Activated T-cell treated with anti-CD3 and anti-CD28 coated beads, Interleukin-2, amount 50 U/mL, for 4 hours (primary cell): Measurements from ENCODE around the gene CMTM7. TPM values are rescaled to one million over a fixed set of nuclear protein-coding genes. Genes with fewer than 3 reads are reported as not detected.
A peak's percentile ranks its signal among the peaks of the same experiment; 100 is the strongest.

Source experiments
- ATAC-seq, 2 donors: fragments of 200-7000 bp; cut with Tn5 transposase; one replicate each; pipeline ENCODE4 v1.10.0; 2021
- DNase-seq: peaks from one replicate; pipeline ENCODE4 v3.0.0-alpha.2; 2020
- H3K27me3 Mint-ChIP-seq: one replicate; pipeline ENCODE4 v1.8.0; 2021; ENCODE audit warnings: low read depth, mixed read lengths
- H3K36me3 Mint-ChIP-seq: one replicate; pipeline ENCODE4 v1.8.0; 2022; ENCODE audit warnings: mixed read lengths; ENCODE audit not compliant: insufficient read depth
- H3K4me1 Mint-ChIP-seq: one replicate; pipeline ENCODE4 v1.8.0; 2021; ENCODE audit warnings: low read depth, mixed read lengths
- H3K4me3 Mint-ChIP-seq: one replicate; pipeline ENCODE4 v1.8.0; 2021; ENCODE audit warnings: mild to moderate bottlenecking, moderate library complexity, mixed read lengths
- H3K9me3 Mint-ChIP-seq: one replicate; pipeline ENCODE4 v1.8.0; 2021; ENCODE audit warnings: mixed read lengths
- total RNA-seq, 3 donors: library from RNA; stranded (reverse); gene quantifications; one replicate each; pipeline ENCODE4 v1.2.1, GENCODE V29; 2021

CMTM7 gene
- total RNA-seq, 3 donors from 2014 or later = 19.1 to 23.2 (median 21.3) TPM

DNA sequence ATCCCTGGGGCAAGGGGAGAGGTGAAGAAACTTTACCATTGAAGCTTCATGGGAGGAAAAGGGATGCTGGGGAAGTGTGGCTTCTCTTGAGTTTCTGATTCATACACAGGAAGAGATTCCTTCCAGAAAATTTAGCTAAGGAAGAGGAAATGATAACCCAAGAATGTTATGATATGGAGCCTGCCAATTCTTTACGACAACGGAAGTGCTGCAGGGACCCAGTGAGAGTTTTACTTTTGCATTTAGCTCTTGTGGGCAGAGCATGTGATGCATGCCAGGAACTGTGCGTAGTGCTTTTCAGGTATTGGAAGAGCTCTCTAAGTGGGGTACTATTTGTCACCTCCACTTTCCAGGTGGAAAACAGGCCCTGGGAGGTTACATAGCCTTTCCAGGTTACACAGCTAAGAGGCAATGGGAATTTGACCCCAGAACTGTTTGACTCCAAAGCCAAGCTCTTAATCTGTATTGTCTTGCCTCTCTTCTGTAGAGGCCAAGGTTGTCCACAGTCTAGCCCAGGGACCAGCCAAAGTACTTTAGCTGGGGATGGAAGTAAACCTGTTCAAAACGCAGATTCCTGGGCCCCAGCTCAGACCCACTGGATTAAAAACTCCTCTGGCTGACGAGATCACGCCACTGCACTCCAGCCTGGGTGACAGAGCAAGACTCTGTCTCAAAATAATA lies 23.0 kb downstream of the CMTM7 start:
- Mint-ChIP-seq H3K4me1 (peaks cover 76% of the 10 kb centered on the region), H3K36me3 (peaks cover 9% of the 10 kb centered on the region), H3K9me3 (no peaks in the 10 kb centered on the region), H3K27me3 (no peaks in the 10 kb centered on the region), H3K4me3 (peak overlapping the region; percentile 48)
- ATAC-seq (peak; percentile 83 to 84), DNase-seq (no peak)

DNA sequence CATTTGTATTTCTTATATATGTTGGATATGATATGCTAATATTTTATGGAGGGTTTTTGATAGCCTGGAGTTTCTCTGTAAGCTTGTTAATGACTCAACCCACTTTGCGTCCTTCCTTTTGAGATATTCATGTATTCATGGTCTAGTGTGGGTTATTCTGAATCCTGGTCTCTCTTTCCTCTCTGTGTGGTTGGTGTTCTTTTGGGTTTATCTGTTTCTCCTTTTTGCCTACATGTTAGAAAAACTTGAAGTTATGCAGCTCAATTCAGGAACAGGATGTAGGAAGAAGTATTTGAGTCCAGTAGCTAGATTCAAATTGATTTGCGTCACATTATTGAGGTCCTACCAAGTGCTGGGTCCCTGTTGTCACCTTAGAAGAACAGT lies 28.1 kb downstream of the CMTM7 start:
- Mint-ChIP-seq H3K9me3 (no peaks in the 10 kb centered on the region), H3K4me1 (peaks cover 96% of the 10 kb centered on the region), H3K4me3 (peak overlapping the region; percentile 61), H3K27me3 (no peaks in the 10 kb centered on the region), H3K36me3 (peaks cover 2% of the 10 kb centered on the region)
- no peak for DNase-seq
- ATAC-seq = peak in 1 of 2 donors; percentile 20

DNA sequence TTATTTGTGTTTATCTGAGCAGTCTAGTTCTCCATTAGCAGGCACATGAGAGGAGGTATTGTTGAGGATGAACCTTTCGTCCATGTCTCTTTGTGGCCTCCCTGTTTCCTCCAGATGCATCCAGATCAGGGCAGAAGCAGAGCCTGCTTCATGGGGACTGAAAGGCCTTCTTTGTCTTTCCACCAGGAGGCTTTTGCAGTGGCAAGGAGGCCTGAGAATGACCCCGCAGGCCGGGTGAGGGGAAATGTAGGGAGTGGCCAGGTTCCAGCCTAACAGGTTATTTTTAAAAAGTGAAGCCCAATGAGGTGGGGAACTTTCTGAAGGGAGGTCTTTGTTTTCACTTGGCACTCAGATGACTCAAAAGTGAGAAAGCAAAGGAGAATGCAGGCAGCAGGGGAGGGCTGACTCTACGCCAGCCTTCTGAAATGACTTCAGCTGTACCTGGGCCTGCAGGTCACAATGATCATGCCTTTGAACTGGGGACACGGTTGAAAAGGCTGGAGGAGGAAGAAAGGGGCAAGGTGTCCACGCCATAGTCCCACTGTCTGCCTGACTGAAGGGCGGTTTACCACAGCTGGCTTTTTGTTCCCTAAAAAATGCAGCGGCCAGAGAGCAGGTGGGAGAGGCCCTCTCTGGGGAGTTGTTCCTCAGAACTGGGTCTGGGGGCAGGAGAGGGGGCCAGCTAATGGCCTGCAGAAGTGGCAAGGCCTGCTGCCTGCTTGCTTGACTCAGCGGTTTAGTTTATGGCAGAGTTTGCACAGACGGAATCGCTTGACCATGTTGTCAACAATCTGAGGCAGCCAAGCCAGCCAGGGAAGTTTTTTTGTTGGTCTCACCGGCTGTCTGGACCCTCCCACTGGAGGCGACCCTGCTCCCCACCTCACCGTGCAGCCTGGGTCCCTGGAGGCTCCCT lies 28.7 kb downstream of the CMTM7 start:
- peaks cover 2% of the 10 kb centered on the region for H3K36me3 Mint-ChIP-seq
- no peak for DNase-seq
- H3K4me3 Mint-ChIP-seq = peak overlapping the region; percentile 63
- peak; percentile 85 to 90 for ATAC-seq
- H3K27me3 Mint-ChIP-seq = no peaks in the 10 kb centered on the region
- H3K9me3 Mint-ChIP-seq = no peaks in the 10 kb centered on the region
- H3K4me1 Mint-ChIP-seq = peaks cover 96% of the 10 kb centered on the region

DNA sequence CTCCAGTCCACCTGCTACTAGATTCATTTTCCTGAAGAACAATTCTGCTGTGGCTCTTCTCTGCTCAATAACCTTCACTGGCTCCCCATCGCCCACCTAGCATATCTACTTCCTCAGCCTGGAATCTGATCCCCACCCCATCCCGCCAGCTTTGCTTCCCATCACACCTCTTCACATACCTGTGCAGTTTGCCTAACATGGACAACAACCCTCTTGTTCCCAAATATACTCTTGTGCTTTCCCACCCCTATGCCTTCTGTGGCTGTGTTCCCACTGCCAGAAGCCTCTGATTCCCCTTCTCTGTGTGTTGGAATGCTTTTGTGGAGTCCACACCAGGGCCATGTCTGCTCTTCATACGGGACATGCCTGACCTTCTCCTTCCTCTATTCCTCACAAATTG lies 29.5 kb downstream of the CMTM7 start:
- no peaks in the 10 kb centered on the region for H3K9me3 Mint-ChIP-seq
- no peak for ATAC-seq
- H3K4me3 Mint-ChIP-seq = peak overlapping the region; percentile 63

DNA sequence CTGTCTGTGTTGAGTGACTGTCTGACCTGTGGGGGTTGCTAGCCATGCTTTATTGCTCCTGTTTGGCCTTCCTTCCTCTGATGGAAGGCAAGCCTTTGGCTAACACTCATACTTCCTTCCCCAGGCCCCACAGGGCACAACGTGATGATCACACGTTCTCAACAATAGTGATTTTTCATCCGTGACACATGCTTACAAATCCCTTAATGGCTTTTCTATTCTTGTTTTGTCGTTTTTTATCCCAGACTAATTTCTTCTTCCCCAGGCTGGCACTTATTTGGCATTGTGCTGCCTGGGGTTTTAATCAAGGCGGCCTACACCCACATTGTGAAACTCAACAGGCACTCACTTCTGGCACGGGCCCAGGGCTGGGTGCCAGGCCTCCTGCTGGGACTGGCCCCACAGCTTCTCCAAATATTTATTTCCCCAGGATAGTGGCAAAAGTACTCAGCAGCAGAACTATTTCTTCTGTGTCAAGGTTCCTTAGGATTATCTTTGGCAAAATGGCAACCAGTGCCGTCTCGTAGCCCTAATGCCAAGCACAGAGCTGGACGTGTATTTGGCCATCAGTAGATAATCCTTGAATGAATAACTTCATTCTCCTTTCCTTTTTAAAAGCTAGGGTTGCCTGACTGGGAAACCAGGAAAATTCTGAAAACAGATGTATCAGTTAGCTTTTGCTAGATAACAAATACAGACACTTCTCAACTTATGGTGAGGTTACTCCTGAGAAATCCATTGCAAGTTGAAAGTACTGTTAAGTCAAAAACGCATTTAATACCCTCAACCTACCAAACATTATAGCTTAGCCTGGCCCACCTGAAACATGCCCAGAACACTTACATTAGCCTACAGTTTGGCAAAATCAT lies 30.6 kb downstream of the CMTM7 start:
- no peak for ATAC-seq
- DNase-seq = no peak
- Mint-ChIP-seq H3K9me3 (no peaks in the 10 kb centered on the region), H3K36me3 (peaks cover 2% of the 10 kb centered on the region), H3K4me1 (peaks cover 92% of the 10 kb centered on the region), H3K4me3 (no peak overlapping the region), H3K27me3 (no peaks in the 10 kb centered on the region)

More for the DNA sequence above, 29.5 kb downstream of the CMTM7 start:
- peaks cover 2% of the 10 kb centered on the region for H3K36me3 Mint-ChIP-seq
- no peaks in the 10 kb centered on the region for H3K27me3 Mint-ChIP-seq
- H3K4me1 Mint-ChIP-seq = peaks cover 93% of the 10 kb centered on the region
- no peak for DNase-seq

DNA sequence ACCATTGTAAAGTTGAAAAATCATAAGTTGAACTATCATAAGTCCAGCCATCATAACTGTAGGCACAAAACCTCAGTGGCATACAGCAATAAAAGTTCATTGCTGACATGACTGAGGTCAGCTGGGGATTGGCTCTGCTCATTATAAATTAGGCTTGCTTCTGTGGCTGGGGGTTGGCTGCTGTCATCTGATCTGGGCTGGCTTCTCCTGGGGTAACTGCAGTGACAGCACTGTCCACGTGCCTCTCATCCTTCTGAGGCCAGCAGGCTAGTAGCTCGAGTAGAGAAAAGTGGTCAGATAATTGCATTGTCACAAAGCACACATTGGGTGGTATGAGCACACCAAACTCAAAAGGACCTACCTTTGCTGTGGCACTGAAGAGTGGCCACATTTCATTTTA lies 31.3 kb downstream of the CMTM7 start:
- no peak for DNase-seq
- Mint-ChIP-seq H3K36me3 (peaks cover 2% of the 10 kb centered on the region), H3K27me3 (no peaks in the 10 kb centered on the region), H3K4me3 (no peak overlapping the region), H3K9me3 (no peaks in the 10 kb centered on the region), H3K4me1 (peaks cover 93% of the 10 kb centered on the region)
- ATAC-seq = no peak

DNA sequence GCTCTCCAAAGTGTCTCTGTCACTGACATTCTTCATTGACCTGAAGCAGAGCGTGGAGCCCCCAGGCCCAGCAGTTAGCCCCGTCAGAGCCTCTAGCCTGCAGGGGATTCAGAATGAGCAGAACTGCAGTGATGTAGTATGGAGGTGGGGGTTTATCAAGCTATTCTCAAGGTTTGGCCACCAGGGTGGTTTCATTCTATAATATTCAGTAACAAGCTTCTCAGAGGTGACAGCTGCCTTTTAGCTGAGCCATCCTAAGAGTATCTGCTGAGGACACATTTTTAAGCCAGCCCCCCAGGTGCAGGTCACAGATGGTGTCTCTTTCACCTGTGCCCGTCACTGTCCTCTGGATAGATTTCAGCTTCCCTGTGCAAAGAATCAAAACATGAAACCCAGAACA lies 31.9 kb downstream of the CMTM7 start:
- DNase-seq (no peak), ATAC-seq (no peak)
- H3K27me3 Mint-ChIP-seq = no peaks in the 10 kb centered on the region
- H3K36me3 Mint-ChIP-seq = peaks cover 2% of the 10 kb centered on the region
- peaks cover 93% of the 10 kb centered on the region for H3K4me1 Mint-ChIP-seq
- H3K4me3 Mint-ChIP-seq = peak overlapping the region; percentile 42
- no peaks in the 10 kb centered on the region for H3K9me3 Mint-ChIP-seq

DNA sequence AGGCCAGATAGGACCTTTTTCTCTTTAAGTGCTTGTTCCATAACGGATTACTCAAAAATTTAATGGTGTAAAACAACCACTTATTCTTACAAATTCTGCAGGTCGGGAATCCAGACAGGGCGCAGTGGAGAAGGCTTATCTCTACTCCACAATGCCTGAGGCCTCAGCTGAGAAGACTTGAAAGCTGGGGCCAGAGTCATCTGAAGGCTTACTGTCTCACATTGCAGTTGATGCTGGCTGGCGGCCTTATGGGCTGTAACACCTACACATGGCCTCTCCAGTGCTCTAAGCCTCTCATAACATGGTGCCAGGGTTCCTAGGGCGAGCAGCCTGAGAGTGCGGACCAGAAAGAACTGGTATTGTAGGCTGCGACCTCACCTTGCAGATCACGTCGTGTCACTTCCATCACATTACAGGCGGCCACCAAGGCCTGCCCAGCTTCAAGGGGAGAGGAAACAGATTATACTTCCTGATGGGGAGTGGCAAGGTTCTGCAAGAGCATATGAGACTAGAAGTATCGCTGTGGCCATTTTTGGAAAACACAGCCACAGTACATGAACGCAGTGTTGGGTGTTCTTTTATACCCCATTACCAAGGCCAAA lies 32.4 kb downstream of the CMTM7 start:
- H3K4me1 Mint-ChIP-seq = peaks cover 92% of the 10 kb centered on the region
- H3K36me3 Mint-ChIP-seq = peaks cover 2% of the 10 kb centered on the region
- DNase-seq = no peak
- H3K27me3 Mint-ChIP-seq = no peaks in the 10 kb centered on the region
- ATAC-seq = peak in 1 of 2 donors; percentile 12
- peak overlapping the region; percentile 42 for H3K4me3 Mint-ChIP-seq
- H3K9me3 Mint-ChIP-seq = no peaks in the 10 kb centered on the region

DNA sequence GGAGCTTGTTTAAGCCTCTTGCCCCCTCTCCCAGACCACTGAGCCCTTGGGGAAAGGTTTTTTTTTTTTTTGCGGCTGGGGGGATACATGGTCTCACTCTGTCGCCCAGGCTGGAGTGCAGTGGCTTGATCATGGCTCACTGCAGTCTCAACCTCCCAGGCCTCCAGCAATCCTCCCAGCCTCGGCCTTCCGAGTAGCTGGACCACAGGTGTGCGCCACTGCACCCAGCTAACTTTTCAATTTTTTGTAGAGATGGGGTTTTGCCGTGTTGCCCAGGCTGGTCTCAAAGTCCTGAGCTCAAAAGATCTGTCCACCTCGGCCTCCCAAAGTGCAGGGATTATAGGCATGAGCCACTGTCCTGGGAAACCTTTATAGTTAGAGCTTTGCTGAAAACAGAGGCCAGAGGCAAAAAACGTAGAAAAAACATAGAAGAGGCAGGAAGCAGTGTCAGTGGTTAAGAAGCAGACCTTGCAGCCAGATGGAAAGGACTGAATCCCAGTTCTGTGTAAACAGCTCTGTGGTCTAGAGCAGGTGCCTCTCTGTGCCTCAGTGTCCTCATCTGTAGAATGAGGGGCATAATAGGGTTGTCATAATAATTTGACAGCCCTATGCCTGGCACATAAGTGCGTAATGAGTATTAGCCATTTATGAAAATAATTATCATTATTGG lies 33.1 kb downstream of the CMTM7 start:
- DNase-seq (no peak), ATAC-seq (no peak)
- Mint-ChIP-seq H3K4me3 (peak overlapping the region; percentile 42), H3K36me3 (peaks cover 2% of the 10 kb centered on the region), H3K4me1 (peaks cover 92% of the 10 kb centered on the region), H3K9me3 (no peaks in the 10 kb centered on the region), H3K27me3 (no peaks in the 10 kb centered on the region)

DNA sequence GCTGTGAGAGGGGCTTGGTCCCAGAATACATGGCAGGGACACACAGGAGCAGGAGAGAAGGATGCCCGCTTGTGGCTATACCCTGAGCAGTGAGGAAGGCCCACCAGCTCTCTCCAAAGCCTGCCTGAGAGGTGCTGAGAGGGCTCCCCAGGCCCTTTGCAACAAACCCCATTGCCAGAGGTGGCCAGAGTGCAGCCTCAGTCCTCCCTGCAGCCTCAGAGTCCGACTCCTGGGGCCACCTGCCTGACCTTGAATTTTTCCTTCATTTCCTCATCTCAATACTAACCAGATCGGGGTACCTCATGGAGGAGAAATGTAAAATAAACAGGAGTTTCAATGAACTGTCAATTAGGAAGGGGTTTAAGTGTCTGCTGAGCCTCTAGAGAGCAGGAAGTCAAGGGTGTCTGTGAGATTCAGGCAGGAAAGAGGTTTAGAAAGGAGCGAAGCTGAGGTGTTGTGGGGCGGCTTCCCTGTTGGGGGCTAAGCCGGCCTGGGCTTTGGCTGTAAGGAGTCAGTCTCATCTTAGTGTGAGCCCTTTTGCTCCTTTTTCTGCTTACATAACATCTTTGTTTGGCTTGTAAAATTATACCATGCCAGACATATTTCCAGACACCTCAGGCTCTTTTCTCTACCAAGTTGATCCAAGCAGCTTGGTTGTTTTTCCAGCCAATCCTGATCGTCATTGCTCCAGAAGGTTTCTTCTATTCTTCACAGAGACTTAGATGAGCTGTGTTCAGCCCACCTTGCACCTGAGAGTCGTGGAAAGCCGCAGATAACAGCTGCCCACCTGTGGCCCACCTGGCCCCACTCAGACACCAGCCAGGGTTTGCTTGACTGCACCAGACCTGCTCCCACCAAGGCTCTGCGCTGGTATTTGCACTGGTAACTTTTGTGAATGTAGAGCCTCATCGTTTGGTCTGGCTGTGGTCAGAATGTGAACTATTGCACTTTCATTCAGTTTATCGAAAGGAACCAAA lies 36.7 kb downstream of the CMTM7 start:
- Mint-ChIP-seq H3K36me3 (no peaks in the 10 kb centered on the region), H3K27me3 (no peaks in the 10 kb centered on the region), H3K9me3 (no peaks in the 10 kb centered on the region), H3K4me1 (peaks cover 92% of the 10 kb centered on the region), H3K4me3 (peak overlapping the region; percentile 67)
- ATAC-seq (peak; percentile 35), DNase-seq (no peak)

DNA sequence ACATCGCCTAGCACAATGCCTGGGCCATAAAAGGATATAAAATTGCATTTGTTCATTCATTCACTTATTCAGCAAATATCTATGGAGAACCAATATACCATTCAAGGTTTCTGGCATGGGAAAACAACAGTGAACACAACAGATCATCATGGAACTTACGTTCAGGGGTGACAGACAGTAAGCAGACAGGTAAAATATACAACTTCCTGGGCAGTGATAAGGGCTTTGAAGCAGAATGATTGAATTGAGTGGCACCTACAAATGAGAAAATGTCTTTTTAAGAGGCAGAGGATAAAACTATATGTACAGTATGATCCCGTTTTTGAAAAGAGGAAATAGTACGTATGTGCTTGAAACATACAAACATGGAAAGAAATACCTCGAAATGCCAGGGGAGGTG lies 39.2 kb downstream of the CMTM7 start:
- H3K27me3 Mint-ChIP-seq = no peaks in the 10 kb centered on the region
- peak overlapping the region; percentile 2 for H3K4me3 Mint-ChIP-seq
- H3K36me3 Mint-ChIP-seq = no peaks in the 10 kb centered on the region
- no peaks in the 10 kb centered on the region for H3K9me3 Mint-ChIP-seq
- ATAC-seq = no peak
- no peak for DNase-seq
- peaks cover 82% of the 10 kb centered on the region for H3K4me1 Mint-ChIP-seq

DNA sequence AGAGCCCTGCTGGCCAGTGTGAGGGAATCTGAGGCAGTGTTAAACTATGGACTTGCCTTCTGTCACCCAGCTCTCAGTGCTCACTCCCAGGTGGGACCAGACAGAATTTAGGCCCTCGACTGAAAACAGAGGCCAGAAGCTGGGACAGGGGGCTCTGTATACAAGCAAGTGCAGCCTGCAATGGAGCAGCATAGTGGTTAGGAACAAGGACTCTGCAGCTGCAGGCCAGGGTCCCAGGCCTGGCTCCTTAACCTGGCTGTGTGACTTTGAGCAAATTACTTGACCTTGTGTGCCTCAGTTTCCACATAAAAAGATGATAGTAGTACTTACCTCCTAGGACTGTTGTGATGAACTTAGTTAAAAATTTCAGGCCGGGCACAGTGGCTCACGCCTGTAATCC lies 39.8 kb downstream of the CMTM7 start:
- DNase-seq (no peak), ATAC-seq (no peak)
- Mint-ChIP-seq H3K36me3 (no peaks in the 10 kb centered on the region), H3K27me3 (no peaks in the 10 kb centered on the region), H3K4me1 (peaks cover 85% of the 10 kb centered on the region), H3K9me3 (no peaks in the 10 kb centered on the region), H3K4me3 (no peak overlapping the region)
